H9 (cell line): ENCODE measurements around the gene GTPBP6. TPM values are rescaled to one million over a fixed set of nuclear protein-coding genes. Genes with fewer than 3 reads are reported as not detected.

ENCODE experiments used
- DNase-seq: peaks from one replicate; pipeline ENCODE4 v3.0.0-alpha.2; 2017
- H2AFZ ChIP-seq: one replicate; pipeline ENCODE4 v1.6.1; 2013; ENCODE audit warnings: mild to moderate bottlenecking, low read length, control low read depth, moderate library complexity
- H2AK5ac ChIP-seq: 2 replicates; pipeline ENCODE4 v1.6.1; 2013; ENCODE audit warnings: low read length, control low read depth, mixed read lengths; ENCODE audit not compliant: insufficient read length
- H2BK120ac ChIP-seq: one replicate; pipeline ENCODE4 v1.6.1; 2013; ENCODE audit warnings: low read depth, mild to moderate bottlenecking, low read length, control low read depth, inconsistent platforms; ENCODE audit not compliant: poor library complexity, severe bottlenecking
- H2BK12ac ChIP-seq: 2 replicates; pipeline ENCODE4 v1.6.1; 2013; ENCODE audit warnings: low read length, control low read depth, mixed read lengths, low read depth; ENCODE audit not compliant: insufficient read length
- H2BK15ac ChIP-seq: 2 replicates; pipeline ENCODE4 v1.6.1; 2013; ENCODE audit warnings: low read depth, low read length, control low read depth
- H2BK20ac ChIP-seq: one replicate; pipeline ENCODE4 v1.6.1; 2013; ENCODE audit warnings: low read depth, mild to moderate bottlenecking, low read length, control low read depth, inconsistent platforms; ENCODE audit not compliant: poor library complexity, severe bottlenecking
- H2BK5ac ChIP-seq: 2 replicates; pipeline ENCODE4 v1.6.1; 2013; ENCODE audit warnings: low read length, control low read depth, mixed read lengths; ENCODE audit not compliant: insufficient read length
- H3K14ac ChIP-seq: 2 replicates; pipeline ENCODE4 v1.6.1; 2013; ENCODE audit warnings: low read length, control low read depth; ENCODE audit not compliant: insufficient read depth
- H3K18ac ChIP-seq: 2 replicates; pipeline ENCODE4 v1.6.1; 2013; ENCODE audit warnings: low read depth, mild to moderate bottlenecking, mixed read lengths, low read length, control low read depth; ENCODE audit not compliant: insufficient read length
- H3K23ac ChIP-seq: 2 replicates; pipeline ENCODE4 v1.6.1; 2013; ENCODE audit warnings: low read length, control low read depth, mixed read lengths, low read depth; ENCODE audit not compliant: insufficient read length
- H3K23me2 ChIP-seq: 2 replicates; pipeline ENCODE4 v1.6.1; 2013; ENCODE audit warnings: low read depth, mild to moderate bottlenecking, mixed read lengths, low read length, control low read depth; ENCODE audit not compliant: insufficient read length, poor library complexity, severe bottlenecking
- H3K27ac ChIP-seq: 2 replicates; pipeline ENCODE4 v1.5.1; 2013; ENCODE audit warnings: low read length, control low read depth, mixed read lengths, low read depth; ENCODE audit not compliant: insufficient read length
- H3K27me3 ChIP-seq: 2 replicates; pipeline ENCODE4 v1.6.1; 2013; ENCODE audit warnings: low read length, control low read depth, inconsistent platforms; ENCODE audit not compliant: insufficient read depth
- H3K4ac ChIP-seq: 2 replicates; pipeline ENCODE4 v1.6.1; 2013; ENCODE audit warnings: low read depth, mild to moderate bottlenecking, control low read depth, inconsistent platforms, low read length, moderate library complexity
- H3K4me1 ChIP-seq: 2 replicates; pipeline ENCODE4 v1.6.1; 2013; ENCODE audit warnings: low read length, control low read depth, inconsistent platforms; ENCODE audit not compliant: insufficient read depth
- H3K4me2 ChIP-seq: 2 replicates; pipeline ENCODE4 v1.6.1; 2013; ENCODE audit warnings: low read length, control low read depth, mixed read lengths; ENCODE audit not compliant: insufficient read length, insufficient read depth
- H3K56ac ChIP-seq: 2 replicates; pipeline ENCODE4 v1.6.1; 2013; ENCODE audit warnings: low read depth, mild to moderate bottlenecking, mixed read lengths, low read length, control low read depth; ENCODE audit not compliant: insufficient read length
- H3K79me1 ChIP-seq: 2 replicates; pipeline ENCODE4 v1.6.1; 2013; ENCODE audit warnings: low read depth, mild to moderate bottlenecking, moderate library complexity, low read length, control low read depth, inconsistent platforms; ENCODE audit not compliant: insufficient read depth, poor library complexity, severe bottlenecking
- H3K79me2 ChIP-seq: 2 replicates; pipeline ENCODE4 v1.6.1; 2013; ENCODE audit warnings: low read length, control low read depth, inconsistent platforms; ENCODE audit not compliant: insufficient read depth
- H3K9ac ChIP-seq: 2 replicates; pipeline ENCODE4 v1.6.1; 2013; ENCODE audit warnings: low read length, control low read depth, mixed read lengths; ENCODE audit not compliant: insufficient read length; ENCODE audit errors: extremely low read depth
- H3K9me3 ChIP-seq: one replicate; pipeline ENCODE4 v1.6.1; 2013; ENCODE audit warnings: low read depth, low read length, inconsistent platforms; ENCODE audit not compliant: control insufficient read depth
- H3T11ph ChIP-seq: one replicate; pipeline ENCODE4 v1.6.1; 2013; ENCODE audit warnings: mild to moderate bottlenecking, low read length, control low read depth, inconsistent platforms
- H4K20me1 ChIP-seq: one replicate; pipeline ENCODE4 v1.6.1; 2013; ENCODE audit not compliant: control insufficient read depth, insufficient read length, insufficient read depth
- H4K5ac ChIP-seq: 2 replicates; pipeline ENCODE4 v1.6.1; 2013; ENCODE audit warnings: low read depth, mild to moderate bottlenecking, mixed read lengths, low read length, control low read depth; ENCODE audit not compliant: insufficient read length
- H4K8ac ChIP-seq: replicated peaks from 2 replicates; pipeline ENCODE4 v1.6.1; 2013; ENCODE audit warnings: low read length, control low read depth, mixed read lengths, low read depth; ENCODE audit not compliant: insufficient read length
- H4K91ac ChIP-seq: 2 replicates; pipeline ENCODE4 v1.6.1; 2013; ENCODE audit warnings: low read depth, mild to moderate bottlenecking, moderate library complexity, mixed read lengths, low read length, control low read depth; ENCODE audit not compliant: insufficient read length
- H3K27ac Mint-ChIP-seq, 3 experiments: 2 replicates in 2 of 3; 3 replicates in 1 of 3; pipeline ENCODE4 v1.8.0; 2020 to 2021; ENCODE audit warnings: mixed read lengths in 3 of 3, mild to moderate bottlenecking in 1 of 3, moderate library complexity in 1 of 3
- H3K27me3 Mint-ChIP-seq: 2 replicates; pipeline ENCODE4 v1.8.0; 2021; ENCODE audit warnings: low read depth, mild to moderate bottlenecking, moderate library complexity, mixed read lengths
- H3K36me3 Mint-ChIP-seq, 3 experiments: 2 replicates in 2 of 3; 3 replicates in 1 of 3; pipeline ENCODE4 v1.8.0; 2020 to 2021; ENCODE audit warnings: low read depth in 3 of 3, mixed read lengths in 3 of 3; ENCODE audit not compliant: insufficient read depth in 1 of 3
- H3K4me1 Mint-ChIP-seq, 2 experiments: 2 replicates each; pipeline ENCODE4 v1.8.0; 2020; ENCODE audit warnings: mixed read lengths in 2 of 2
- H3K4me3 Mint-ChIP-seq, 2 experiments: 2 replicates in 1 of 2; 3 replicates in 1 of 2; pipeline ENCODE4 v1.8.0; 2020 to 2021; ENCODE audit warnings: mild to moderate bottlenecking in 2 of 2, mixed read lengths in 2 of 2, moderate library complexity in 1 of 2
- H3K9me3 Mint-ChIP-seq, 2 experiments: 2 replicates in 1 of 2; 3 replicates in 1 of 2; pipeline ENCODE4 v1.8.0; 2020; ENCODE audit warnings: mild to moderate bottlenecking in 2 of 2, mixed read lengths in 2 of 2, moderate library complexity in 1 of 2
- WGBS: extraction: QIAGEN DNeasy Blood & Tissue Kit; methylation state at CpG from one replicate; pipeline ENCODE4 v1.1.7; 2013; ENCODE audit warnings: missing lambda C conversion rate, low lambda C conversion rate, mixed read lengths; ENCODE audit not compliant: insufficient read length; ENCODE audit errors: extremely low coverage; 5-methylcytosine and 5-hydroxymethylcytosine counted together
- total RNA-seq: library from RNA; stranded (reverse); gene quantifications from 2 replicates; pipeline ENCODE4 v1.2.1, GENCODE V29; 2021
- TF ChIP-seq, protein P1 (sequence below): fragments of 200-600 bp; sonication (generic); conservative IDR thresholded peaks from 3 replicates; pipeline ENCODE4 v1.8.0; 2021; ENCODE audit warnings: antibody characterized with exemption, mild to moderate bottlenecking

The GTPBP6 gene
- total RNA-seq, 1 experiment from 2014 or later: 64.0 TPM

DNA sequence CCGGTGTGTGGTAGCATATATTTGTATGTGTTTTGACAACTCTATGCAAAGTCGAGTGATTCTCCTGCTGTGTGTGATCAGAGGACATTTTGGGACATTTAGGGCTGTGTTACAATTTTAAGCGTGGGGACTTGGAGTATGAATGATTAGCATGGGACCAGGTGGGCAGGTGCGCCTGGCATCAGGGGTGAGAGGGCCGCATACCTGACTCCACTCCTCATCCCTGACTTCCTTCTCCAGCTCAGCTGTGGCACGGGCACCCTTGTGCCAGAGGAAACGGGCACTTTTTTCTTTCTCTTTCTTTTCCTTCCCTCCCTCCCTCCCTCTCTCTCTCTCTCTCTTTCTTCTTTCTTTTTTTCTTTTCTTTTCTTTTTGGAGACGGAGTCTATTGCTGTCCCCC lies 53.1 kb downstream of the GTPBP6 start:
- Histone ChIP-seq H3K4ac (no peak overlapping the region), H2BK5ac (no peak overlapping the region), H4K91ac (no peak overlapping the region), H3K79me1 (no peaks in the 10 kb centered on the region), H2BK12ac (no peak overlapping the region), H4K8ac (no peak overlapping the region), H4K5ac (no peak overlapping the region), H2AK5ac (no peak overlapping the region), H3K9me3 (no peaks in the 10 kb centered on the region), H2AFZ (no peak overlapping the region), H3K27ac (no peak overlapping the region), H3T11ph (no peak overlapping the region), H3K18ac (no peak overlapping the region), H2BK15ac (no peak overlapping the region), H3K27me3 (no peaks in the 10 kb centered on the region), H3K14ac (no peak overlapping the region), H2BK20ac (no peak overlapping the region), H3K79me2 (no peaks in the 10 kb centered on the region), H3K4me2 (no peak overlapping the region), H3K4me1 (no peaks in the 10 kb centered on the region), H3K23me2 (no peaks in the 10 kb centered on the region), H3K9ac (no peak overlapping the region), H2BK120ac (no peak overlapping the region), H4K20me1 (no peaks in the 10 kb centered on the region), H3K23ac (no peak overlapping the region), H3K56ac (no peak overlapping the region)
- no peaks in the 10 kb centered on the region for H3K27me3 Mint-ChIP-seq
- H3K4me3 Mint-ChIP-seq: no peak overlapping the region
- H3K9me3 Mint-ChIP-seq: no peaks in the 10 kb centered on the region; a peak in 1 of 5 replicates
- no CpG with 5 or more reads among the region's 8 CpGs for WGBS
- H3K4me1 Mint-ChIP-seq: peaks cover 6 to 7% of the 10 kb centered on the region in 2 experiments; a peak in 3 of 4 replicates
- TF ChIP-seq, protein P1, sequence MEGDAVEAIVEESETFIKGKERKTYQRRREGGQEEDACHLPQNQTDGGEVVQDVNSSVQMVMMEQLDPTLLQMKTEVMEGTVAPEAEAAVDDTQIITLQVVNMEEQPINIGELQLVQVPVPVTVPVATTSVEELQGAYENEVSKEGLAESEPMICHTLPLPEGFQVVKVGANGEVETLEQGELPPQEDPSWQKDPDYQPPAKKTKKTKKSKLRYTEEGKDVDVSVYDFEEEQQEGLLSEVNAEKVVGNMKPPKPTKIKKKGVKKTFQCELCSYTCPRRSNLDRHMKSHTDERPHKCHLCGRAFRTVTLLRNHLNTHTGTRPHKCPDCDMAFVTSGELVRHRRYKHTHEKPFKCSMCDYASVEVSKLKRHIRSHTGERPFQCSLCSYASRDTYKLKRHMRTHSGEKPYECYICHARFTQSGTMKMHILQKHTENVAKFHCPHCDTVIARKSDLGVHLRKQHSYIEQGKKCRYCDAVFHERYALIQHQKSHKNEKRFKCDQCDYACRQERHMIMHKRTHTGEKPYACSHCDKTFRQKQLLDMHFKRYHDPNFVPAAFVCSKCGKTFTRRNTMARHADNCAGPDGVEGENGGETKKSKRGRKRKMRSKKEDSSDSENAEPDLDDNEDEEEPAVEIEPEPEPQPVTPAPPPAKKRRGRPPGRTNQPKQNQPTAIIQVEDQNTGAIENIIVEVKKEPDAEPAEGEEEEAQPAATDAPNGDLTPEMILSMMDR: no peak
- no peak for DNase-seq
- no peak overlapping the region for H3K27ac Mint-ChIP-seq
- no peaks in the 10 kb centered on the region; a peak in 1 of 7 replicates for H3K36me3 Mint-ChIP-seq
